Loucy (cell line): Measurements from ENCODE around the gene CR1.

Experiments used
- H2AFZ ChIP-seq: fragments of 200-600 bp; sonication (generic); 2 replicates; pipeline ENCODE4 v1.6.0; 2016; ENCODE audit warnings: antibody characterized with exemption, mild to moderate bottlenecking, low read length, moderate library complexity
- H3F3A ChIP-seq: fragments of 200-600 bp; 2 replicates; pipeline ENCODE4 v1.6.0; 2016; ENCODE audit warnings: antibody characterized with exemption, low read depth, mild to moderate bottlenecking
- H3K27me3 ChIP-seq: fragments of 200-600 bp; sonication (generic); 2 replicates; pipeline ENCODE4 v1.6.1; 2014; ENCODE audit warnings: low read length, mild to moderate bottlenecking; ENCODE audit not compliant: insufficient read depth, poor library complexity, severe bottlenecking
- H3K36me3 ChIP-seq: fragments of 200-600 bp; sonication (generic); 2 replicates; pipeline ENCODE4 v1.6.1; 2016; ENCODE audit warnings: low read length; ENCODE audit not compliant: insufficient read depth
- H3K4me1 ChIP-seq: fragments of 200-600 bp; sonication (generic); 2 replicates; pipeline ENCODE4 v1.5.1; 2014; ENCODE audit warnings: low read length, mild to moderate bottlenecking; ENCODE audit not compliant: insufficient read depth, poor library complexity, severe bottlenecking
- H3K4me2 ChIP-seq: fragments of 200-600 bp; sonication (generic); 2 replicates; pipeline ENCODE4 v1.6.0; 2014; ENCODE audit warnings: antibody characterized with exemption, low read length, low read depth, mild to moderate bottlenecking; ENCODE audit not compliant: poor library complexity, severe bottlenecking
- H3K4me3 ChIP-seq: fragments of 200-600 bp; sonication (generic); 2 replicates; pipeline ENCODE4 v1.5.1; 2014; ENCODE audit warnings: low read length, mild to moderate bottlenecking, mixed read lengths; ENCODE audit not compliant: poor library complexity, severe bottlenecking
- H3K79me2 ChIP-seq: fragments of 200-600 bp; sonication (generic); 2 replicates; pipeline ENCODE4 v1.6.1; 2014; ENCODE audit warnings: low read length; ENCODE audit not compliant: insufficient read depth
- H3K9ac ChIP-seq: fragments of 200-600 bp; sonication (generic); 2 replicates; pipeline ENCODE4 v1.6.0; 2014; ENCODE audit warnings: mild to moderate bottlenecking, low read depth, low read length, moderate library complexity; ENCODE audit not compliant: poor library complexity, severe bottlenecking
- H3K9me2 ChIP-seq: fragments of 200-600 bp; sonication (generic); replicated peaks from 2 replicates; pipeline ENCODE4 v1.6.1; 2016; ENCODE audit warnings: low read depth, low read length, mixed read lengths
- H3K9me3 ChIP-seq: fragments of 200-600 bp; sonication (generic); 2 replicates; pipeline ENCODE4 v1.6.1; 2014; ENCODE audit warnings: mild to moderate bottlenecking, antibody characterized with exemption, low read length, low read depth; ENCODE audit not compliant: insufficient read depth
- H4K20me1 ChIP-seq: fragments of 200-600 bp; sonication (generic); 2 replicates; pipeline ENCODE4 v1.6.0; 2014; ENCODE audit warnings: antibody characterized with exemption, low read length, mild to moderate bottlenecking; ENCODE audit not compliant: insufficient read depth, poor library complexity, severe bottlenecking
- EZH2phosphoT487 ChIP-seq: fragments of 200-600 bp; IDR thresholded peaks from 2 replicates; pipeline ENCODE4 v1.6.1; 2018; ENCODE audit warnings: antibody characterized with exemption, mild to moderate bottlenecking, moderate library complexity, borderline replicate concordance
- TF ChIP-seq, protein P1 (sequence below): fragments of 200-600 bp; sonication (generic); conservative IDR thresholded peaks from 2 replicates; pipeline ENCODE4 v1.5.1; 2014; ENCODE audit warnings: mild to moderate bottlenecking, antibody characterized with exemption, low read length

Gene CR1

DNA sequence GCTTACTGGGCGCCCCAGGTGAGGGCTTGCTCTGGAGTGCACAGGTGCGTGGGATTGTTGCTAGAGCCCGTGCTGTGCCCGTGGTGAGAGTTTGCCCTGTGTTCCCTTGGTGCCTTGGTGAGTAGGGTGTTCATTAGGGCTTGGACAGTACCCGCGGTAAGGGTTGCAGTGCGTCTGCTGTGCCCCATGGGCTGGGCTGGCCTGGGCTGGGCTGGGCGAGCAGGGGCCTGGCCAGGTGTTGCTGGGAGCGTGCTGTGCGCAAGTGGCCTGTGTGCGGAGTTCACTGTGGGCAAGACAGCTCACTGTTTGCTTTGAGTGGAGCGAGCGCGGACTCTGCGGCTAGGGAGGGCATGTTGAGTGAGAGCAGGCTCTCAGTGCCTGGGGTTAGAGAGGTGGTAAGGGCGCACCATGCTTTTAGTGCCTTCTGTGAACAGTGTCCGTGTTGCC, 149.7 kb downstream of the CR1 start:
- H3K4me2 ChIP-seq = no peak overlapping the region
- no peak overlapping the region for H3K4me3 ChIP-seq
- TF ChIP-seq, protein P1, sequence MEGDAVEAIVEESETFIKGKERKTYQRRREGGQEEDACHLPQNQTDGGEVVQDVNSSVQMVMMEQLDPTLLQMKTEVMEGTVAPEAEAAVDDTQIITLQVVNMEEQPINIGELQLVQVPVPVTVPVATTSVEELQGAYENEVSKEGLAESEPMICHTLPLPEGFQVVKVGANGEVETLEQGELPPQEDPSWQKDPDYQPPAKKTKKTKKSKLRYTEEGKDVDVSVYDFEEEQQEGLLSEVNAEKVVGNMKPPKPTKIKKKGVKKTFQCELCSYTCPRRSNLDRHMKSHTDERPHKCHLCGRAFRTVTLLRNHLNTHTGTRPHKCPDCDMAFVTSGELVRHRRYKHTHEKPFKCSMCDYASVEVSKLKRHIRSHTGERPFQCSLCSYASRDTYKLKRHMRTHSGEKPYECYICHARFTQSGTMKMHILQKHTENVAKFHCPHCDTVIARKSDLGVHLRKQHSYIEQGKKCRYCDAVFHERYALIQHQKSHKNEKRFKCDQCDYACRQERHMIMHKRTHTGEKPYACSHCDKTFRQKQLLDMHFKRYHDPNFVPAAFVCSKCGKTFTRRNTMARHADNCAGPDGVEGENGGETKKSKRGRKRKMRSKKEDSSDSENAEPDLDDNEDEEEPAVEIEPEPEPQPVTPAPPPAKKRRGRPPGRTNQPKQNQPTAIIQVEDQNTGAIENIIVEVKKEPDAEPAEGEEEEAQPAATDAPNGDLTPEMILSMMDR = no peak
- no peak for TF ChIP-seq EZH2phosphoT487
- H3K9me2 ChIP-seq = no peaks in the 10 kb centered on the region
- H3K36me3 ChIP-seq = no peaks in the 10 kb centered on the region
- no peaks in the 10 kb centered on the region for H3K9me3 ChIP-seq
- no peaks in the 10 kb centered on the region for H4K20me1 ChIP-seq
- no peaks in the 10 kb centered on the region for H3K4me1 ChIP-seq
- H3K27me3 ChIP-seq = no peaks in the 10 kb centered on the region
- H3F3A ChIP-seq = no peaks in the 10 kb centered on the region
- no peak overlapping the region for H3K9ac ChIP-seq
- H2AFZ ChIP-seq = no peak overlapping the region
- no peaks in the 10 kb centered on the region for H3K79me2 ChIP-seq

- Histone ChIP-seq H2AFZ (no peak overlapping the region), H3K9me2 (no peaks in the 10 kb centered on the region), H3K4me2 (no peak overlapping the region), H3K27me3 (no peaks in the 10 kb centered on the region), H3K4me3 (no peak overlapping the region), H3K36me3 (no peaks in the 10 kb centered on the region), H3F3A (no peaks in the 10 kb centered on the region), H3K9ac (no peak overlapping the region), H4K20me1 (no peaks in the 10 kb centered on the region), H3K79me2 (no peaks in the 10 kb centered on the region), H3K9me3 (no peaks in the 10 kb centered on the region), H3K4me1 (no peaks in the 10 kb centered on the region)
- TF ChIP-seq, protein P1 = no peak
- TF ChIP-seq EZH2phosphoT487 = no peak
These were observed 150.2 kb downstream of the CR1 start for GRCh38 chr1:207646171-207646570.

- H3K4me2 ChIP-seq = no peak overlapping the region
- TF ChIP-seq EZH2phosphoT487 = no peak
- TF ChIP-seq, protein P1 = no peak
- H2AFZ ChIP-seq = no peak overlapping the region
- H3K4me3 ChIP-seq = no peak overlapping the region
- H3K79me2 ChIP-seq = no peaks in the 10 kb centered on the region
- H3K9me3 ChIP-seq = no peaks in the 10 kb centered on the region
- H3K4me1 ChIP-seq = no peaks in the 10 kb centered on the region
- H3K9ac ChIP-seq = no peak overlapping the region
- H3K36me3 ChIP-seq = no peaks in the 10 kb centered on the region
- no peaks in the 10 kb centered on the region for H3F3A ChIP-seq
- no peaks in the 10 kb centered on the region for H3K9me2 ChIP-seq
- H4K20me1 ChIP-seq = no peaks in the 10 kb centered on the region
- H3K27me3 ChIP-seq = no peaks in the 10 kb centered on the region
These were observed 151.1 kb downstream of the CR1 start for GRCh38 chr1:207646944-207647579.
